GM15510 (cell line): Measurements from ENCODE around the gene GRM2.

ENCODE experiments used
- POLR2A ChIP-seq: IDR thresholded peaks from 3 replicates; pipeline ENCODE4 v1.6.1; 2011; ENCODE audit warnings: borderline replicate concordance; ENCODE audit not compliant: insufficient read length; ENCODE audit errors: extremely low read depth

GRM2 gene

GRCh38 chr3:51711352-51712037, 4.6 kb downstream of the GRM2 start:
- no peak for TF ChIP-seq POLR2A

GRCh38 chr3:51712038-51712420, 5.2 kb downstream of the GRM2 start:
- TF ChIP-seq POLR2A = no peak

- no peak for TF ChIP-seq POLR2A
These were observed 5.7 kb downstream of the GRM2 start for GRCh38 chr3:51712511-51712931.

GRCh38 chr3:51712963-51713362, 6.1 kb downstream of the GRM2 start:
- no peak for TF ChIP-seq POLR2A

- TF ChIP-seq POLR2A = no peak
These were observed 8.5 kb downstream of the GRM2 start for GRCh38 chr3:51715231-51715976.

- no peak for TF ChIP-seq POLR2A
These were observed 9.1 kb downstream of the GRM2 start for GRCh38 chr3:51715977-51716294.

GRCh38 chr3:51716805-51717204, 9.9 kb downstream of the GRM2 start:
- TF ChIP-seq POLR2A = no peak

GRCh38 chr3:51717446-51717845, 10.6 kb downstream of the GRM2 start:
- TF ChIP-seq POLR2A = no peak

- no peak for TF ChIP-seq POLR2A
These were observed 11.1 kb downstream of the GRM2 start for GRCh38 chr3:51717947-51718346.

GRCh38 chr3:51718547-51719409, 11.9 kb downstream of the GRM2 start:
- TF ChIP-seq POLR2A = no peak

- no peak for TF ChIP-seq POLR2A
These were observed 12.7 kb downstream of the GRM2 start for GRCh38 chr3:51719410-51720025.

- no peak for TF ChIP-seq POLR2A
These were observed 13.6 kb downstream of the GRM2 start for GRCh38 chr3:51720292-51721061.

- TF ChIP-seq POLR2A = no peak
These were observed 14.3 kb downstream of the GRM2 start for GRCh38 chr3:51721062-51721745.

GRCh38 chr3:51722362-51722761, 15.5 kb downstream of the GRM2 start:
- no peak for TF ChIP-seq POLR2A
